ENCODE measurements around the gene CCDC124. TPM values are rescaled to one million over a fixed set of nuclear protein-coding genes. Genes with fewer than 3 reads are reported as not detected.

The CCDC124 gene
- total RNA-seq, 1 experiment from 2014 or later, result 165 TPM

DNA sequence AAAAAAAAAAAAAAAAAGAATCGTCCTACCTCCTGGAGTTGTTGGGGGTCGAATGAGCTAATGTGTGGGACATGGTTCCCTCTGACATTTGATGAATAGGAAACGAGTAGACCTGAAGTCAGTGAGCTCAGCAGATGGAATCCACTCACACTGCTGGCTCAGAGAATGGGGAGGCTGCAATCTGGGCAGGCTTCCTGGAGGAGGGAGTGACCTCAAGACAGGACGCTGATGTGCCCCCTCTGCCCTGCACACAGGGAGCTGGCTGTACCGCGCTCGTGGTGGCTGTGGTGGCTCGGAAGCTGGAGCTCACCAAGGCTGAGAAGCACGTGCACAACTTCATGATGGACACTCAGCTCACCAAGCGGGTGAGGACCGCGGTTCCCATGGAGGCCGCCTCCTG, 55.3 kb downstream of the CCDC124 start:
- Histone ChIP-seq H3K9me3 (ENCODE audit: low read length) (no peaks in the 10 kb centered on the region), H3K79me2 (ENCODE audit: low read length) (no peaks in the 10 kb centered on the region), H4K20me1 (ENCODE audit: low read length) (no peaks in the 10 kb centered on the region), H3K27me3 (ENCODE audit: low read length) (no peaks in the 10 kb centered on the region), H3K36me3 (ENCODE audit: low read depth, low read length) (no peaks in the 10 kb centered on the region), H3K9me2 (replicated peaks; ENCODE audit: low read length) (no peaks in the 10 kb centered on the region), H3K27ac (ENCODE audit: low read length) (no peak overlapping the region), H3K4me2 (ENCODE audit: low read length) (no peak overlapping the region), H3K4me3 (ENCODE audit: low read length) (no peak overlapping the region), H3F3A (ENCODE audit: low read length, unreplicated experiment) (no peaks in the 10 kb centered on the region), H3K9ac (ENCODE audit: low read length) (no peak overlapping the region), H3K4me1 (ENCODE audit: insufficient read depth, low read length) (no peaks in the 10 kb centered on the region), H2AFZ (ENCODE audit: low read length) (no peak overlapping the region)
- no peak for ATAC-seq
- CTCF ChIA-PET, result no interaction called here
- no TSS peak for BruUV-seq (replicated peaks)
- intact Hi-C loops (cut with micrococcal nuclease), result no loop called here
- no peak for DNase-seq
- no peak for TF ChIP-seq EZH2phosphoT487 (IDR thresholded peaks at IDR 0.05; ENCODE audit: borderline replicate concordance, low read length)
- TF ChIP-seq, protein P1, sequence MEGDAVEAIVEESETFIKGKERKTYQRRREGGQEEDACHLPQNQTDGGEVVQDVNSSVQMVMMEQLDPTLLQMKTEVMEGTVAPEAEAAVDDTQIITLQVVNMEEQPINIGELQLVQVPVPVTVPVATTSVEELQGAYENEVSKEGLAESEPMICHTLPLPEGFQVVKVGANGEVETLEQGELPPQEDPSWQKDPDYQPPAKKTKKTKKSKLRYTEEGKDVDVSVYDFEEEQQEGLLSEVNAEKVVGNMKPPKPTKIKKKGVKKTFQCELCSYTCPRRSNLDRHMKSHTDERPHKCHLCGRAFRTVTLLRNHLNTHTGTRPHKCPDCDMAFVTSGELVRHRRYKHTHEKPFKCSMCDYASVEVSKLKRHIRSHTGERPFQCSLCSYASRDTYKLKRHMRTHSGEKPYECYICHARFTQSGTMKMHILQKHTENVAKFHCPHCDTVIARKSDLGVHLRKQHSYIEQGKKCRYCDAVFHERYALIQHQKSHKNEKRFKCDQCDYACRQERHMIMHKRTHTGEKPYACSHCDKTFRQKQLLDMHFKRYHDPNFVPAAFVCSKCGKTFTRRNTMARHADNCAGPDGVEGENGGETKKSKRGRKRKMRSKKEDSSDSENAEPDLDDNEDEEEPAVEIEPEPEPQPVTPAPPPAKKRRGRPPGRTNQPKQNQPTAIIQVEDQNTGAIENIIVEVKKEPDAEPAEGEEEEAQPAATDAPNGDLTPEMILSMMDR (conservative IDR thresholded peaks at IDR 0.05; ENCODE audit: low read depth, low read length), result no peak
- TF ChIP-seq EZH2 (IDR thresholded peaks at IDR 0.05; ENCODE audit: low read length, unreplicated experiment), result no peak
- POLR2A ChIA-PET (ENCODE audit: unreplicated experiment), result no interaction called here

DNA sequence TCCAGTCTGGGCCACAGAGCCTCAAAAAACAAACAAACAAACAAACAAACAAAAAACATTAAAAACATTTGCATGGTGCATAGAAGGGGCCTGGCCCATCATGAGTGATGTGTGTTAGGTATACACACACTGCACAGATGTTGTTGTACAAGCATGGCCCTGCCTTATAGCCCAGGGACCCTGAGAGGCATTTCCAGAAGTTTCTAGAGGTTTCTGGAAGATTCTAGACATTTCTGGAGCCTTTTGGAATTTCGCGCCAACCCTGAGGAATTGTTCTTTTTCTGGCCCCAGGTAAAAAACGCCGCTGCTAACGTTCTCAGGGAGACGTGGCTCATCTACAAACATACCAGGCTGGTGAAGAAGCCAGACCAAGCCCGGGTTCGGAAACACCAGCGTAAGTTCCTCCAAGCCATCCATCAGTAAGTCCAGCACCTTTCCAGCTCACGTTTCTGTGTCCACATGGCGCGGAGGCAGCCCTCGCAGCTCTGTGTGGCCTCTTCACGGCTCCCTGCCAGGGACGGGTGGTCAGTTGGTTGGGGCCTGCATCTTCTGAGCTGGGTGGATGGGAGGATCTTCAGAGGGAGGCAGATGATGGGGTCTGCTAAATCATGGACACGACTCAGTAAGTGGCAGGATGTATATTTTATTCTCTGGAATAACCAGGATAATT, 56.7 kb downstream of the CCDC124 start:
- Histone ChIP-seq H3K9me2 (replicated peaks; ENCODE audit: low read length) (no peaks in the 10 kb centered on the region), H2AFZ (ENCODE audit: low read length) (no peak overlapping the region), H3K36me3 (ENCODE audit: low read depth, low read length) (no peaks in the 10 kb centered on the region), H3K4me1 (ENCODE audit: insufficient read depth, low read length) (no peaks in the 10 kb centered on the region), H3K79me2 (ENCODE audit: low read length) (no peaks in the 10 kb centered on the region), H3K4me2 (ENCODE audit: low read length) (no peak overlapping the region), H3K9me3 (ENCODE audit: low read length) (no peaks in the 10 kb centered on the region), H3K27ac (ENCODE audit: low read length) (no peak overlapping the region), H3F3A (ENCODE audit: low read length, unreplicated experiment) (no peaks in the 10 kb centered on the region), H3K9ac (ENCODE audit: low read length) (no peak overlapping the region), H4K20me1 (ENCODE audit: low read length) (no peaks in the 10 kb centered on the region), H3K4me3 (ENCODE audit: low read length) (no peak overlapping the region), H3K27me3 (ENCODE audit: low read length) (no peaks in the 10 kb centered on the region)
- POLR2A ChIA-PET (ENCODE audit: unreplicated experiment), result no interaction called here
- no peak for ATAC-seq
- TF ChIP-seq, protein P1 (conservative IDR thresholded peaks at IDR 0.05; ENCODE audit: low read depth, low read length), result no peak
- TF ChIP-seq EZH2phosphoT487 (IDR thresholded peaks at IDR 0.05; ENCODE audit: borderline replicate concordance, low read length) (no peak), EZH2 (IDR thresholded peaks at IDR 0.05; ENCODE audit: low read length, unreplicated experiment) (no peak)
- DNase-seq, result no peak
- intact Hi-C loops (cut with micrococcal nuclease), result no loop called here
- CTCF ChIA-PET, result no interaction called here
- BruUV-seq (replicated peaks), result no TSS peak

DNA sequence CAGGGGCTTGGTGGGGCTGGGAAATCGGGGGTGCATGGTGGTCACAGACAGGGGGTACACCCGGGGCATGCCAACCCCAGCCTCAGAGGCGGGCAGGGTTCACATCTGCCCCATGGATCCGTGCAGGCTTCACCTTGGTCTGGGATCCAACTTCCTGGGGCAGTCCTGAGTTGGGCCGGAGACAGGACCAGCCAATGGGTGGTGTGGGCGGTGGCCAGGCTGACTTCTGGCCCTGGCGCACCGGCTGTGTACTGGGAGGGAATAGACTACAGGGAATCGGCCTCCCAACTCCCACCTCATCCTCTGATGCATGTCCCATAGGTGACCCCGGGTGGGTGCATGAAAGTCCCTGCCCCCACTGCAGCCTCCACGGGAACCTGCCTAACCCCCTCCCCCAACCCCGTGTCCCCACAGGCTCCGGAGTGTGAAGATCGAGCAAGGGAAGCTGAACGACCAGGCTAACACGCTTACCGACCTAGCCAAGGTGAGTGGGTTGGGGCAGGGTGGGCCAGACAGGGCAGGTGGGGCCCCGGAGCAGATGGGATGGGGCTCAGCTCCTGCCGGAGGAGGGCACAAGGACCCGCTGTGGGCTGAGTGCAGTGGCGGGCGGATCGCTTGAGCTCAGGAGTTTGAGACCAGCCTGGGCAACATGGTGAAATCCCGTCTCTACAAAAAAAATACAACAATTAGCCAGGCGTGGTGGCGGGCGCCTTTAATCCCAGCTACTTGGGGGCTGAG, 60.4 kb downstream of the CCDC124 start:
- ChIA-PET CTCF (no interaction called here), POLR2A (ENCODE audit: unreplicated experiment) (no interaction called here)
- H3K9me3 ChIP-seq (ENCODE audit: low read length), result no peaks in the 10 kb centered on the region
- H3K36me3 ChIP-seq (ENCODE audit: low read depth, low read length), result no peaks in the 10 kb centered on the region
- no peak overlapping the region for H3K9ac ChIP-seq (ENCODE audit: low read length)
- H4K20me1 ChIP-seq (ENCODE audit: low read length), result no peaks in the 10 kb centered on the region
- no peaks in the 10 kb centered on the region for H3F3A ChIP-seq (ENCODE audit: low read length, unreplicated experiment)
- no peak for DNase-seq
- BruUV-seq (replicated peaks), result no TSS peak
- TF ChIP-seq, protein P1 (conservative IDR thresholded peaks at IDR 0.05; ENCODE audit: low read depth, low read length), result no peak
- no peak for TF ChIP-seq EZH2phosphoT487 (IDR thresholded peaks at IDR 0.05; ENCODE audit: borderline replicate concordance, low read length)
- no peak for TF ChIP-seq EZH2 (IDR thresholded peaks at IDR 0.05; ENCODE audit: low read length, unreplicated experiment)
- H3K27me3 ChIP-seq (ENCODE audit: low read length), result no peaks in the 10 kb centered on the region
- peaks cover 3% of the 10 kb centered on the region; the same call in 1 of the 2 replicates for H3K4me1 ChIP-seq (ENCODE audit: insufficient read depth, low read length)
- H2AFZ ChIP-seq (ENCODE audit: low read length), result no peak overlapping the region
- H3K4me3 ChIP-seq (ENCODE audit: low read length), result no peak overlapping the region
- H3K79me2 ChIP-seq (ENCODE audit: low read length), result no peaks in the 10 kb centered on the region
- intact Hi-C loops (cut with micrococcal nuclease), result no loop called here
- no peak for ATAC-seq
- no peak overlapping the region for H3K4me2 ChIP-seq (ENCODE audit: low read length)
- H3K27ac ChIP-seq (ENCODE audit: low read length), result no peak overlapping the region
- no peaks in the 10 kb centered on the region for H3K9me2 ChIP-seq (replicated peaks; ENCODE audit: low read length)

All from PC-3 (cell line).